ENCODE results near the gene PHLDA3.

Gene PHLDA3

GRCh38 chr1:201436969-201437368 lies 32.0 kb downstream of the PHLDA3 start:
- FAIRE-seq, result no peak
- DNase-seq (ENCODE audit: insufficient read length, low spot score), result no peak

- FAIRE-seq (no peak), DNase-seq (ENCODE audit: insufficient read length, low spot score) (no peak)
Observed at GRCh38 chr1:201436393-201436792, 32.6 kb downstream of the PHLDA3 start.

GRCh38 chr1:201434266-201434665 lies 34.7 kb downstream of the PHLDA3 start:
- no peak for DNase-seq (ENCODE audit: insufficient read length, low spot score)
- FAIRE-seq, result no peak

GRCh38 chr1:201433609-201434008 lies 35.4 kb downstream of the PHLDA3 start:
- FAIRE-seq (no peak), DNase-seq (ENCODE audit: insufficient read length, low spot score) (no peak)

- DNase-seq (ENCODE audit: insufficient read length, low spot score) (no peak), FAIRE-seq (no peak)
Observed at GRCh38 chr1:201430776-201431175, 38.2 kb downstream of the PHLDA3 start.

GRCh38 chr1:201429736-201430501 lies 39.1 kb downstream of the PHLDA3 start:
- no peak for FAIRE-seq
- DNase-seq (ENCODE audit: insufficient read length, low spot score), result no peak

GRCh38 chr1:201427963-201428362 lies 41.0 kb downstream of the PHLDA3 start:
- FAIRE-seq (no peak), DNase-seq (ENCODE audit: insufficient read length, low spot score) (no peak)

- no peak for FAIRE-seq
- no peak for DNase-seq (ENCODE audit: insufficient read length, low spot score)
Observed at GRCh38 chr1:201426479-201427310, 42.3 kb downstream of the PHLDA3 start.

- DNase-seq (ENCODE audit: insufficient read length, low spot score) (no peak), FAIRE-seq (no peak)
Observed at GRCh38 chr1:201424146-201424545, 44.8 kb downstream of the PHLDA3 start.

GRCh38 chr1:201423655-201424054 lies 45.3 kb downstream of the PHLDA3 start:
- FAIRE-seq, result no peak

GRCh38 chr1:201422436-201423030 lies 46.5 kb downstream of the PHLDA3 start:
- FAIRE-seq, result no peak
- no peak for DNase-seq (ENCODE audit: insufficient read length, low spot score)

More at GRCh38 chr1:201423655-201424054, 45.3 kb downstream of the PHLDA3 start:
- no peak for DNase-seq (ENCODE audit: insufficient read length, low spot score)

GRCh38 chr1:201422026-201422425 lies 47.0 kb downstream of the PHLDA3 start:
- FAIRE-seq (no peak), DNase-seq (ENCODE audit: insufficient read length, low spot score) (no peak)

GRCh38 chr1:201421041-201421440 lies 47.9 kb downstream of the PHLDA3 start:
- no peak for DNase-seq (ENCODE audit: insufficient read length, low spot score)

GRCh38 chr1:201420608-201421002 lies 48.4 kb downstream of the PHLDA3 start:
- FAIRE-seq (no peak), DNase-seq (ENCODE audit: insufficient read length, low spot score) (no peak)

More at GRCh38 chr1:201421041-201421440, 47.9 kb downstream of the PHLDA3 start:
- FAIRE-seq, result no peak

GRCh38 chr1:201419746-201420607 lies 49.0 kb downstream of the PHLDA3 start:
- DNase-seq (ENCODE audit: insufficient read length, low spot score) (no peak), FAIRE-seq (no peak)

GRCh38 chr1:201419256-201419655 lies 49.7 kb downstream of the PHLDA3 start:
- no peak for FAIRE-seq
- no peak for DNase-seq (ENCODE audit: insufficient read length, low spot score)

GRCh38 chr1:201418461-201418860 lies 50.5 kb downstream of the PHLDA3 start:
- no peak for FAIRE-seq
- no peak for DNase-seq (ENCODE audit: insufficient read length, low spot score)
